VCaP (cell line): Measurements from ENCODE around the gene CCR9.

ENCODE experiments used
- H3K27ac ChIP-seq: fragments of 450-650 bp; 2 replicates; pipeline ENCODE4 v1.5.1; 2017
- TF ChIP-seq, protein P1 (sequence below): fragments of 450-650 bp; conservative IDR thresholded peaks from 2 replicates; pipeline ENCODE4 v1.5.1; 2017; ENCODE audit warnings: mild to moderate bottlenecking, moderate library complexity

Gene CCR9

DNA sequence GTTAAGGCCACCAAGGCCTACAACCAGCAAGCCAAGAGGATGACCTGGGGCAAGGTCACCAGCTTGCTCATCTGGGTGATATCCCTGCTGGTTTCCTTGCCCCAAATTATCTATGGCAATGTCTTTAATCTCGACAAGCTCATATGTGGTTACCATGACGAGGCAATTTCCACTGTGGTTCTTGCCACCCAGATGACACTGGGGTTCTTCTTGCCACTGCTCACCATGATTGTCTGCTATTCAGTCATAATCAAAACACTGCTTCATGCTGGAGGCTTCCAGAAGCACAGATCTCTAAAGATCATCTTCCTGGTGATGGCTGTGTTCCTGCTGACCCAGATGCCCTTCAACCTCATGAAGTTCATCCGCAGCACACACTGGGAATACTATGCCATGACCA lies 60.5 kb downstream of the CCR9 start:
- no peak overlapping the region for H3K27ac ChIP-seq
- TF ChIP-seq, protein P1, sequence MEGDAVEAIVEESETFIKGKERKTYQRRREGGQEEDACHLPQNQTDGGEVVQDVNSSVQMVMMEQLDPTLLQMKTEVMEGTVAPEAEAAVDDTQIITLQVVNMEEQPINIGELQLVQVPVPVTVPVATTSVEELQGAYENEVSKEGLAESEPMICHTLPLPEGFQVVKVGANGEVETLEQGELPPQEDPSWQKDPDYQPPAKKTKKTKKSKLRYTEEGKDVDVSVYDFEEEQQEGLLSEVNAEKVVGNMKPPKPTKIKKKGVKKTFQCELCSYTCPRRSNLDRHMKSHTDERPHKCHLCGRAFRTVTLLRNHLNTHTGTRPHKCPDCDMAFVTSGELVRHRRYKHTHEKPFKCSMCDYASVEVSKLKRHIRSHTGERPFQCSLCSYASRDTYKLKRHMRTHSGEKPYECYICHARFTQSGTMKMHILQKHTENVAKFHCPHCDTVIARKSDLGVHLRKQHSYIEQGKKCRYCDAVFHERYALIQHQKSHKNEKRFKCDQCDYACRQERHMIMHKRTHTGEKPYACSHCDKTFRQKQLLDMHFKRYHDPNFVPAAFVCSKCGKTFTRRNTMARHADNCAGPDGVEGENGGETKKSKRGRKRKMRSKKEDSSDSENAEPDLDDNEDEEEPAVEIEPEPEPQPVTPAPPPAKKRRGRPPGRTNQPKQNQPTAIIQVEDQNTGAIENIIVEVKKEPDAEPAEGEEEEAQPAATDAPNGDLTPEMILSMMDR: no peak

DNA sequence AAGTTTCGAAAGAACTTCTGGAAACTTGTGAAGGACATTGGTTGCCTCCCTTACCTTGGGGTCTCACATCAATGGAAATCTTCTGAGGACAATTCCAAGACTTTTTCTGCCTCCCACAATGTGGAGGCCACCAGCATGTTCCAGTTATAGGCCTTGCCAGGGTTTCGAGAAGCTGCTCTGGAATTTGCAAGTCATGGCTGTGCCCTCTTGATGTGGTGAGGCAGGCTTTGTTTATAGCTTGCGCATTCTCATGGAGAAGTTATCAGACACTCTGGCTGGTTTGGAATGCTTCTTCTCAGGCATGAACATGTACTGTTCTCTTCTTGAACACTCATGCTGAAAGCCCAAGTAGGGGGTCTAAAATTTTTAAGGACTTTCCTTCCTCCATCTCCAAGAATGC lies 61.0 kb downstream of the CCR9 start:
- no peak overlapping the region for H3K27ac ChIP-seq
- TF ChIP-seq, protein P1: no peak

DNA sequence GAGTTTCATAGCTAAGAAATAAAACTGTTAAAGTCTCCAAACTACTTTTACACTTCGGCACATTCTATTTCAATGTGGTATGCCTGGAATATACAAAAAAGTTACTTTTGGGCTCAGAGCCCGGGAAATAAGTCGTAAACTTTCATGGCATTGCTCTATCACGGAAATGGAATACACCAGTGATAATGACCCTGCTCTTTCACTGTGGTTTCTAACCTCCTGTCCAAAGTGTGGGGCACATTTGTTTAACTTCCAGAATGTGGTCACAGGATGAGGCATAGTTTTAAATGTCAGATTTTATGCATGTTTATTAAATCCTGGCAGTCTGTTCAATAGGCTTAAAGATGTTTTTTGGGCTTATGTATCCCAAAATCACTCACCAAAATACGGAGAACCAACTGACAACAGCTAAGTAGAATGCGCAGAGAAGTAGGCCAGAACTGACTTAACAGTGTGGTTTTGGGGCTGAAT lies 62.0 kb downstream of the CCR9 start:
- H3K27ac ChIP-seq: peak overlapping the region; percentile 34
- TF ChIP-seq, protein P1: no peak

DNA sequence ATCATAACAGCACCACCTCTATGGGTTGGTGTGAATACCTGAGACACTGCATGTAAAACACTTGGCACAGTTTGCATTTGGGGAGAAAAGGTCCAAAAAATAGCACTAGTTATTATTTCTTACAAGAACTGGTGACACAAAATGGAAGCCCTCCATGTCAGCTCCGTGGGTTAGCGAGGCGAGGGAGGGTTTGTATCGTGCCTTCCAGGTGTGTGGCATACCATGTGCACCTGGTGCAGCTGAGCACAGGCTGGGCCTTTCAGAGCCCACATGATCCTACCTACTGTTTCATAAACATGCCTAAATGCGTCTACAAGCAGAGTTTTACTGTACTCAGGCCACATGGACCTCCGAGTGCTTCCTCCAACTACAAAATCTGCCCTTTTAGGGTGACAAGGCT lies 62.5 kb downstream of the CCR9 start:
- H3K27ac ChIP-seq: peak overlapping the region; percentile 34
- TF ChIP-seq, protein P1: no peak

DNA sequence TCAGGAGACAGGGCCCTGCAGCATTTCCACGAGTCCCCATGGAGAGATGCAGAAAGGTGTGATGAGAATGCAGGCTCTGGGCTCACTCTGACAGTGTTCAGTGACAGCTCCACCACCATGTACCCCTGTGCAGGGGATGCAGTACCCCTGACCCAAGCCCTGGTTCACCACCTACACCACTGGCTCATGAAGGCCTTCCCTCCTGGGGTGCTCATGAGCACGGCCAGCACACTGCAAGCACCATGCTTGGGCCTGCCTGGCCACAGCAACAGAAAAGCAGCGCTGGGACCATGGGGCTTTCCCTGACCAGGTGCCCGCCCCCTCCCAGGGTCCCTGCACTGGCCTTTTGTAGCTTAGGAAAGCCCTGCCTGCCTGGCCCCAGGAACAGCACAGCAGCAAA lies 63.1 kb downstream of the CCR9 start:
- H3K27ac ChIP-seq: peak overlapping the region; percentile 34; the same call in 1 of the 2 replicates
- TF ChIP-seq, protein P1: no peak

DNA sequence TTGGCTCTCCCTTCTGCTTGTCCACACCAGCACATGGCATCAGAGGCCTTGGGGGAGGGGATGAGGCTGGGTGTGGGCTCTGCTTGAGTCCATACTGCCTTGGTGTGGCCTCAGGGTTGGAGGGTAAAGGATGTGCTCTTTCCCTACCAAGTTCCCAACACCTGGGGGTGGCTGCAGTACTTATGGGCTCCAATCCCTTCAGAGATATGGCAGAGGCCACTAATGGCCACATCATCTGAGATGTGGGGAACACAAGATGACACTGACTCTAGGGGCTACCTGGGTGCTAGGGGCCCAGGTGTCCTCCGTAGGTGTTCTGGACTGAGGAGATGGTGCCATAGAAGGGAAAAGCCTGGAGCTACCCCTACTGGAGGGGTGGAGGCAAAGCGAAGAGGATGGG lies 63.8 kb downstream of the CCR9 start:
- H3K27ac ChIP-seq: 0 out of 2 replicates have a peak overlapping the region, but pooled peaks have one; percentile 34
- TF ChIP-seq, protein P1: no peak

DNA sequence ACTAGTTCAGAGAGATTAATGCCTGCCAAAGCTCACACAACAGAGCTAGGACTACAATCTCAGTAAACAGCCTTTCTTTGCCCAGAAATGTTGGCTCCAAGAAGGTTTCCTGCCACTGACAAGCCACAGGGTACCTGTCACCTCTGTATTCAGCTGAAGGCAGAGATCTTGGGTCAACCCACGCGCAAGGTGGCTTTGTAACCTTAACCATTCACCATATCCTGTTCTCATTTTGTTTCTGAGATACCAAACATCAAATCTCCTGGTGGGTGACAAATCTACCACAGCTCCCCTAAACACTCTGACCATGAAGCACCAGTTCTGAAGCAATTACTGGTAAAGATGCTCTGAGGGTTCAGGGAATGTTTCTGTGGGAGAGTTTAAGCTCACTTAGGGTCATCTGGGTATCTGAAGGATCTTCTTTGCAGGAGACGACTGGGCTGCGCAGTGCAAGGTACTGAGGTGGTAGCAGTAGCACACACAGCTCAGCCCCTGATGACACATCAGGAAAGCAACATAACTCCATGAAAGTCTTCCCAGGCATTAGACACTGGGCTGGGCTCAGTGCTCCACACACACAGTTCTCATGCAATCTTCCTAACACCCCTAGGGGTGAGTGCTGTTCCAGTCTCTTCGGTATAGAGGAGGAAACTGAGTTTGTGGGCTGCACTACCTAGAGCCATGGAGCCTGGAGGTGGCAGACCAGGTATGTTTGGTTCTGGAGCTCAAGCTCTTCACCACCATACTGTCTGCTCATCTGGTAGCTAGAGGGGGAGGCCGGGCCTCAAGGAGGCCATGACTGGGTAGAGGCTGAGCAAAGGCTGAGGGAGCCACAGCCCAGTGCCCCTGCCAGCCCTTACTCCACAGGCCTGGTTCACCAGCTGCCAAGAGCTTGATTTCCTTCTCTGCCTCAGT lies 64.6 kb downstream of the CCR9 start:
- TF ChIP-seq, protein P1: no peak
- H3K27ac ChIP-seq: no peak overlapping the region
